Astrocyte (in vitro differentiated cells and primary cell): ENCODE measurements around the gene TTBK2.

Source experiments
- EZH2 ChIP-seq: IDR thresholded peaks from 2 replicates; pipeline ENCODE4 v1.6.1; 2012; ENCODE audit warnings: mild to moderate bottlenecking, low read length, inconsistent platforms; ENCODE audit not compliant: insufficient read depth
- TF ChIP-seq, protein P1 (sequence below): IDR thresholded peaks from 2 replicates; pipeline ENCODE4 v1.5.1; 2011; ENCODE audit warnings: low read depth, mild to moderate bottlenecking, inconsistent platforms, low read length, moderate library complexity; ENCODE audit not compliant: insufficient read depth

DNA sequence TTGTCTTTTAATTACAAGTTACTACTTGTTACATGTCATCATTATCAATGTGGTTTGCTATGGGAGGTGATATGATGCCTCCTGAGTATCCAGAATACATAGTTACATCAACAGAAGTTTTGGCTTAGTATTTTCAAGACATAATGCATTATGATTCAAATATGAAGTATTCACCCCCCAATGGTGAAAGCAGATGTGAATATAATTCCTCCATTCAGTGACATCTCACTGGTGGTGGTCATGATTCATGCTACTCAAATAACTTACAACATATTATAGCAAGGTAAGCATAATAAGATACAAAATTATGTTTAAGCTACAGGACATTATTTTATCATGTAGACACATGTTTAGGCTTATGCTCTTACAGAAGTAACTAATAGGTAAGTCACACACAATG, 34.9 kb upstream of the TTBK2 start:
- TF ChIP-seq, protein P1, sequence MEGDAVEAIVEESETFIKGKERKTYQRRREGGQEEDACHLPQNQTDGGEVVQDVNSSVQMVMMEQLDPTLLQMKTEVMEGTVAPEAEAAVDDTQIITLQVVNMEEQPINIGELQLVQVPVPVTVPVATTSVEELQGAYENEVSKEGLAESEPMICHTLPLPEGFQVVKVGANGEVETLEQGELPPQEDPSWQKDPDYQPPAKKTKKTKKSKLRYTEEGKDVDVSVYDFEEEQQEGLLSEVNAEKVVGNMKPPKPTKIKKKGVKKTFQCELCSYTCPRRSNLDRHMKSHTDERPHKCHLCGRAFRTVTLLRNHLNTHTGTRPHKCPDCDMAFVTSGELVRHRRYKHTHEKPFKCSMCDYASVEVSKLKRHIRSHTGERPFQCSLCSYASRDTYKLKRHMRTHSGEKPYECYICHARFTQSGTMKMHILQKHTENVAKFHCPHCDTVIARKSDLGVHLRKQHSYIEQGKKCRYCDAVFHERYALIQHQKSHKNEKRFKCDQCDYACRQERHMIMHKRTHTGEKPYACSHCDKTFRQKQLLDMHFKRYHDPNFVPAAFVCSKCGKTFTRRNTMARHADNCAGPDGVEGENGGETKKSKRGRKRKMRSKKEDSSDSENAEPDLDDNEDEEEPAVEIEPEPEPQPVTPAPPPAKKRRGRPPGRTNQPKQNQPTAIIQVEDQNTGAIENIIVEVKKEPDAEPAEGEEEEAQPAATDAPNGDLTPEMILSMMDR, result no peak
- no peak for TF ChIP-seq EZH2
